NCI-H2107 treated with DMSO at 0.1 percent for 48 hours (cell line): ENCODE measurements around the gene USP21.
A peak's percentile ranks its signal among the peaks of the same experiment; 100 is the strongest.

ENCODE experiments used
- DNase-seq: peaks from one replicate; lab custom pipeline; 2025; ENCODE audit not compliant: unreplicated experiment; lab: John Stamatoyannopoulos, UW

Gene USP21

GRCh38 chr1:161166669-161167548 is 7.6 kb downstream of the USP21 start:
- no peak for DNase-seq

- no peak for DNase-seq
Observed at GRCh38 chr1:161168906-161169305, 9.6 kb downstream of the USP21 start.

GRCh38 chr1:161171191-161171590 is 11.9 kb downstream of the USP21 start:
- DNase-seq, result no peak

- no peak for DNase-seq
Observed at GRCh38 chr1:161171696-161172095, 12.4 kb downstream of the USP21 start.

GRCh38 chr1:161172349-161172748 is 13.0 kb downstream of the USP21 start:
- no peak for DNase-seq

GRCh38 chr1:161172776-161173376 is 13.6 kb downstream of the USP21 start:
- no peak for DNase-seq

- no peak for DNase-seq
Observed at GRCh38 chr1:161173711-161174110, 14.4 kb downstream of the USP21 start.

- no peak for DNase-seq
Observed at GRCh38 chr1:161174911-161175310, 15.6 kb downstream of the USP21 start.

- no peak for DNase-seq
Observed at GRCh38 chr1:161175771-161176453, 16.6 kb downstream of the USP21 start.

GRCh38 chr1:161176468-161177111 is 17.3 kb downstream of the USP21 start:
- DNase-seq, result no peak

GRCh38 chr1:161177112-161177935 is 18.0 kb downstream of the USP21 start, which contains the start of gene B4GALT3:
TSS of gene B4GALT3 (minus strand) at chr1:161177507. CDS start at chr1:161176060, 1,447 bp downstream.
- peak; percentile 85 for DNase-seq

GRCh38 chr1:161177936-161178244 is 18.6 kb downstream of the USP21 start:
- no peak for DNase-seq

GRCh38 chr1:161179698-161180097 is 20.4 kb downstream of the USP21 start:
- no peak for DNase-seq

GRCh38 chr1:161180639-161181038 is 21.3 kb downstream of the USP21 start:
- no peak for DNase-seq

- DNase-seq, result no peak
Observed at GRCh38 chr1:161182214-161182613, 22.9 kb downstream of the USP21 start.

GRCh38 chr1:161185282-161185682 is 26.0 kb downstream of the USP21 start:
- peak; percentile 69 for DNase-seq

GRCh38 chr1:161185732-161186311 is 26.5 kb downstream of the USP21 start:
- DNase-seq, result no peak

- DNase-seq, result no peak
Observed at GRCh38 chr1:161187311-161187710, 28.0 kb downstream of the USP21 start.

GRCh38 chr1:161188381-161188780 is 29.1 kb downstream of the USP21 start:
- no peak for DNase-seq

GRCh38 chr1:161189036-161189435 is 29.7 kb downstream of the USP21 start:
- DNase-seq, result no peak
